GM12892 (cell line): ENCODE results near the gene ARHGEF11.

Experiments used
- POLR2AphosphoS5 ChIP-seq: IDR thresholded peaks from 2 replicates; pipeline ENCODE4 v1.6.1; 2011; ENCODE audit warnings: low read depth, low read length, control low read depth
- TAF1 ChIP-seq: IDR thresholded peaks from 2 replicates; pipeline ENCODE4 v1.6.1; 2011; ENCODE audit warnings: low read depth, mild to moderate bottlenecking, control low read depth, low read length, borderline replicate concordance

DNA sequence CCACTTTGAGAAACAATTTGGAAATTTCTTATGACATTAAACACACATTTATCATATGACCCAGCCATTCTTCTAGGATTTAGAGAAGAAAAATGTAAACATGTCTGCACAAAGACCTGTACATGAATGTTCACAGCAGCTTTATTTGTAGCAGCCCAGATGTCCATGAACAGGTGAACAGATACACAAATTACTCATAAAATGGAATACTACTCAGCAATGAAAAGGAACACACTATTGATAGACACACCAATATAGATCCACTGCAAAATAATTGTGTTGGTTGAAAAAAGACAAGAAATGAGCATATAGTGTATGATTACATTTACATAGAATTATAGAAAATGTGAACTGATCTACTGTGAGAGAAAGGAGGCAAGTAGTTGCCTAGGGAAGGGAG is 26.1 kb downstream of the ARHGEF11 start:
- TF ChIP-seq POLR2AphosphoS5 (no peak), TAF1 (no peak)
